OCI-LY1 (cell line): Measurements from ENCODE around the gene HS3ST4.
"Not testable (repeated sequence)": the region's sequence is repeated elsewhere in the genome, so short reads cannot be mapped to it uniquely, and the experiment has no call there.

Experiments
- H2AFZ ChIP-seq: fragments of 200-600 bp; sonication (generic), shearing (Covaris generic); 2 replicates; pipeline ENCODE4 v1.6.0; 2014; ENCODE audit warnings: antibody characterized with exemption, mild to moderate bottlenecking, low read length
- H3F3A ChIP-seq: fragments of 200-600 bp; sonication (generic), shearing (Covaris generic); 2 replicates; pipeline ENCODE4 v1.6.0; 2014; ENCODE audit warnings: mild to moderate bottlenecking, antibody characterized with exemption, low read length, moderate library complexity; ENCODE audit not compliant: insufficient read depth
- H3K27ac ChIP-seq: fragments of 200-600 bp; sonication (generic); 2 replicates; pipeline ENCODE4 v1.5.1; 2014; ENCODE audit warnings: low read length, mixed run types, mild to moderate bottlenecking, low read depth; ENCODE audit not compliant: poor library complexity, severe bottlenecking
- H3K27me3 ChIP-seq: fragments of 200-600 bp; sonication (generic); 2 replicates; pipeline ENCODE4 v1.6.0; 2014; ENCODE audit warnings: antibody characterized with exemption, mild to moderate bottlenecking, low read length, moderate library complexity; ENCODE audit not compliant: insufficient read depth
- H3K36me3 ChIP-seq: fragments of 200-600 bp; sonication (generic); 2 replicates; pipeline ENCODE4 v1.6.1; 2014; ENCODE audit warnings: mild to moderate bottlenecking, antibody characterized with exemption, low read length, moderate library complexity, mixed read lengths; ENCODE audit not compliant: insufficient read depth
- H3K4me1 ChIP-seq: fragments of 200-600 bp; sonication (generic); 2 replicates; pipeline ENCODE4 v1.5.1; 2014; ENCODE audit warnings: mild to moderate bottlenecking, low read length, moderate library complexity; ENCODE audit not compliant: insufficient read depth, severe bottlenecking
- H3K4me2 ChIP-seq: fragments of 200-600 bp; sonication (generic), shearing (Covaris generic); 2 replicates; pipeline ENCODE4 v1.6.1; 2014; ENCODE audit warnings: low read length
- H3K4me3 ChIP-seq: fragments of 200-600 bp; sonication (generic); 2 replicates; pipeline ENCODE4 v1.5.1; 2014; ENCODE audit warnings: low read length, low read depth, mild to moderate bottlenecking, mixed read lengths; ENCODE audit not compliant: poor library complexity, severe bottlenecking
- H3K79me2 ChIP-seq: fragments of 200-600 bp; shearing (Covaris generic); 2 replicates; pipeline ENCODE4 v1.6.1; 2016; ENCODE audit warnings: mixed run types, low read length, mixed read lengths; ENCODE audit not compliant: insufficient read depth
- H3K9ac ChIP-seq: fragments of 200-600 bp; sonication (generic), shearing (Covaris generic); 2 replicates; pipeline ENCODE4 v1.6.1; 2014; ENCODE audit warnings: mild to moderate bottlenecking, low read length, mixed read lengths
- H3K9me2 ChIP-seq: fragments of 200-600 bp; sonication (generic), shearing (Covaris generic); 2 replicates; pipeline ENCODE4 v1.6.1; 2014; ENCODE audit warnings: low read depth, mild to moderate bottlenecking, low read length, mixed read lengths
- H3K9me3 ChIP-seq: fragments of 200-600 bp; shearing (Covaris generic); 2 replicates; pipeline ENCODE4 v1.6.1; 2014; ENCODE audit warnings: low read length, mixed read lengths
- H4K20me1 ChIP-seq: fragments of 200-600 bp; sonication (generic), shearing (Covaris generic); 2 replicates; pipeline ENCODE4 v1.6.0; 2016; ENCODE audit warnings: mild to moderate bottlenecking, low read length; ENCODE audit not compliant: insufficient read depth
- CTCF ChIP-seq: fragments of 200-600 bp; sonication (generic), shearing (Covaris generic); IDR thresholded peaks from 2 replicates; pipeline ENCODE4 v1.5.1; 2017; ENCODE audit warnings: mild to moderate bottlenecking, antibody characterized with exemption, low read length, moderate library complexity, mixed read lengths
- EZH2 ChIP-seq: fragments of 200-600 bp; sonication (generic), shearing (Covaris generic); IDR thresholded peaks from 2 replicates; pipeline ENCODE4 v1.8.0; 2017; ENCODE audit warnings: borderline replicate concordance, mixed run types, mild to moderate bottlenecking, antibody characterized with exemption, low read length, moderate library complexity, mixed read lengths

HS3ST4 gene

GRCh38 chr16:25764466-25764865 lies 72.7 kb downstream of the HS3ST4 start:
- no peaks in the 10 kb centered on the region for H3K9me2 ChIP-seq
- no peaks in the 10 kb centered on the region for H3K9me3 ChIP-seq
- no peak overlapping the region for H3K9ac ChIP-seq
- H3F3A ChIP-seq: no peaks in the 10 kb centered on the region
- H3K4me2 ChIP-seq: no peak overlapping the region
- H3K27me3 ChIP-seq: peaks cover 3% of the 10 kb centered on the region
- TF ChIP-seq EZH2 (no peak), CTCF (no peak)
- no peak overlapping the region for H3K4me3 ChIP-seq
- H2AFZ ChIP-seq: no peak overlapping the region
- no peaks in the 10 kb centered on the region for H4K20me1 ChIP-seq
- H3K36me3 ChIP-seq: no peaks in the 10 kb centered on the region
- H3K79me2 ChIP-seq: no peaks in the 10 kb centered on the region
- no peaks in the 10 kb centered on the region for H3K4me1 ChIP-seq
- H3K27ac ChIP-seq: no peak overlapping the region

- Histone ChIP-seq H3K9me3 (no peaks in the 10 kb centered on the region), H3K27ac (no peak overlapping the region), H3K4me3 (no peak overlapping the region), H4K20me1 (no peaks in the 10 kb centered on the region), H2AFZ (no peak overlapping the region), H3K79me2 (no peaks in the 10 kb centered on the region), H3K9me2 (no peaks in the 10 kb centered on the region), H3K4me2 (no peak overlapping the region), H3K9ac (no peak overlapping the region), H3K27me3 (no peaks in the 10 kb centered on the region), H3K36me3 (no peaks in the 10 kb centered on the region), H3F3A (no peaks in the 10 kb centered on the region), H3K4me1 (no peaks in the 10 kb centered on the region)
- TF ChIP-seq EZH2 (no peak), CTCF (no peak)
Observed at GRCh38 chr16:25771216-25771615, 79.5 kb downstream of the HS3ST4 start.

- no peaks in the 10 kb centered on the region for H3K27me3 ChIP-seq
- no peak overlapping the region for H3K4me2 ChIP-seq
Observed at GRCh38 chr16:25771812-25772568, 80.2 kb downstream of the HS3ST4 start.

GRCh38 chr16:25776214-25776613 lies 84.5 kb downstream of the HS3ST4 start:
- H3K27ac ChIP-seq, H3F3A ChIP-seq, H2AFZ ChIP-seq, H3K9me3 ChIP-seq, H3K79me2 ChIP-seq, H4K20me1 ChIP-seq, H3K9ac ChIP-seq, H3K9me2 ChIP-seq, H3K4me2 ChIP-seq, H3K27me3 ChIP-seq, H3K4me1 ChIP-seq, H3K4me3 ChIP-seq, H3K36me3 ChIP-seq: not testable (repeated sequence)

More at GRCh38 chr16:25771812-25772568, 80.2 kb downstream of the HS3ST4 start:
- Histone ChIP-seq H3K9ac (no peak overlapping the region), H3K9me2 (no peaks in the 10 kb centered on the region), H2AFZ (no peak overlapping the region), H3K27ac (no peak overlapping the region), H3K79me2 (no peaks in the 10 kb centered on the region), H3K36me3 (no peaks in the 10 kb centered on the region), H3K4me3 (no peak overlapping the region), H4K20me1 (no peaks in the 10 kb centered on the region), H3K4me1 (no peaks in the 10 kb centered on the region), H3K9me3 (no peaks in the 10 kb centered on the region), H3F3A (no peaks in the 10 kb centered on the region)
- TF ChIP-seq CTCF: no peak
- no peak for TF ChIP-seq EZH2
